ENCODE results near the gene RAE1.
A peak's percentile ranks its signal among the peaks of the same experiment; 100 is the strongest.

The RAE1 gene

GRCh38 chr20:57408131-57408530 is 57.1 kb downstream of the RAE1 start:
- Histone ChIP-seq H3K36me3 (ENCODE audit: control insufficient read depth, insufficient read depth, low read length) (peaks cover 7% of the 10 kb centered on the region), H3K9me3 (ENCODE audit: control insufficient read depth, low read length) (no peaks in the 10 kb centered on the region), H3K4me3 (ENCODE audit: insufficient read depth, low read depth, low read length) (no peak overlapping the region), H3K27me3 (ENCODE audit: control insufficient read depth, insufficient read depth, low read length, poor library complexity, severe bottlenecking) (no peaks in the 10 kb centered on the region), H3K4me1 (ENCODE audit: control insufficient read depth, insufficient read depth, low read length) (peaks cover 21% of the 10 kb centered on the region), H3K27ac (ENCODE audit: insufficient read depth, low read depth, low read length, poor library complexity, severe bottlenecking) (no peak overlapping the region)
- 84 to 91% methylated on average over 13 of the region's 13 CpGs for WGBS, 2 experiments

- no peaks in the 10 kb centered on the region for H3K27me3 ChIP-seq (ENCODE audit: control insufficient read depth, insufficient read depth, low read length, poor library complexity, severe bottlenecking)
- H3K4me3 ChIP-seq (ENCODE audit: insufficient read depth, low read depth, low read length): no peak overlapping the region
- peaks cover 21% of the 10 kb centered on the region for H3K4me1 ChIP-seq (ENCODE audit: control insufficient read depth, insufficient read depth, low read length)
- H3K27ac ChIP-seq (ENCODE audit: insufficient read depth, low read depth, low read length, poor library complexity, severe bottlenecking): no peak overlapping the region
- H3K9me3 ChIP-seq (ENCODE audit: control insufficient read depth, low read length): no peaks in the 10 kb centered on the region
- H3K36me3 ChIP-seq (ENCODE audit: control insufficient read depth, insufficient read depth, low read length): peaks cover 7% of the 10 kb centered on the region
- 95% methylated on average over 25 to 29 of the region's 29 CpGs for WGBS, 2 experiments
Observed at GRCh38 chr20:57408536-57409233, 57.6 kb downstream of the RAE1 start.

DNA sequence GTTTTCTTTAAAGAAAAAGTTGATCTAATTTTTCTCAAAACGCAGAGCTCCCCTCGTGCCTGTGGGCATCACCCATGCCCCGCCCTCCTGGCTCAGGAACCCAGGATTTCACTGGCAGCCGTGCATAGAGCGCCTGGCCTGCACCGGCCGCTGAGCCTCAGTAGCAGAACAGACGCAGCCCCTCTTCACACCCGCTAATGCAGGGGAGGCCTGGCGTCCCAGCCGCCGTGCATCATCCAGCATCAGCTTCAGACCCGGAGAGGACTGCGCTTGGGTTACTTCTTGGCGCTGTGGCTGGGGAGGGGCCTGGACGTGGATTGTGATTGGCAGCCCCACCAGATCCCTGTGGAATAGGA is 58.2 kb downstream of the RAE1 start:
- H3K36me3 ChIP-seq (ENCODE audit: control insufficient read depth, insufficient read depth, low read length): peaks cover 1% of the 10 kb centered on the region
- no peaks in the 10 kb centered on the region for H3K27me3 ChIP-seq (ENCODE audit: control insufficient read depth, insufficient read depth, low read length, poor library complexity, severe bottlenecking)
- 93 to 95% methylated on average over 16 of the region's 16 CpGs for WGBS, 2 experiments
- H3K9me3 ChIP-seq (ENCODE audit: control insufficient read depth, low read length): no peaks in the 10 kb centered on the region
- H3K4me3 ChIP-seq (ENCODE audit: insufficient read depth, low read depth, low read length): no peak overlapping the region
- no peak overlapping the region for H3K27ac ChIP-seq (ENCODE audit: insufficient read depth, low read depth, low read length, poor library complexity, severe bottlenecking)
- H3K4me1 ChIP-seq (ENCODE audit: control insufficient read depth, insufficient read depth, low read length): peaks cover 21% of the 10 kb centered on the region

DNA sequence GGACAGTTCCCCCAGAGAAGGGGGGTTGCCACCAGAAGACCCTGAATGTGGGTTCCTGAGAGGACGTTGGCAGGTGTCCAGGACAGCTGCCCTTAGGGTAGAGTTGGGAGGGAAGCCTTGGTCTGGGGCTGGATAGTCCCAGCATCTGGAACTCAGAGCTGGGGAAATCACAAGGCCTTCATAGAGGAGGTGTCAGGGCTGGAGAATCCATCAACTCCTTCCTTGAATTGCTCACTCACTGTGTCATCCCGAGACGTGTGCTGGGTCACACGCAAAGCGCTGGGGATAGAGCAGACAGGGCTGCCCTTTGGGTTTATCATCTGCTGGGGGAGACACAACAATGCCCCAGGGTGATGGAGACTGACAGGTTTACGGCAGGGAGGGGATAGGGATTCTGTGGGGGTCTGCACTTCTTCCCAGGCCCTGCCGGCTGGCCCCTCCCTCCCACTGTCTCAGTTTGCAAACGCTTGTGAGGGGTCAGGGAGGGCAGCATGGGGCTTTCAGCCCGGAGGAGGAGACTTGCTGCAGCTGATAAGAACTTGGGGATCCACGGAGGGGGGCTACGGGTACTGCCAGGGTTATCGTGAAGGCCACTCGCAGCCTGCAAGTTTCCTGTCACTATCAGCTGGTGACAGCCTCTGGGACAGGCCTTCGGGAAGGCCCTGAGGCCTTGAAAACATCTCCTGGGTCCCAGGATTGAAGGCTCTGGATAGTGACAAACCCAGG is 58.8 kb downstream of the RAE1 start:
- peak overlapping the region; percentile 8 for H3K27ac ChIP-seq (ENCODE audit: insufficient read depth, low read depth, low read length, poor library complexity, severe bottlenecking)
- H3K4me3 ChIP-seq (ENCODE audit: insufficient read depth, low read depth, low read length): no peak overlapping the region
- WGBS, 2 experiments: 57% methylated on average over 14 of the region's 14 CpGs
- H3K9me3 ChIP-seq (ENCODE audit: control insufficient read depth, low read length): no peaks in the 10 kb centered on the region
- H3K36me3 ChIP-seq (ENCODE audit: control insufficient read depth, insufficient read depth, low read length): no peaks in the 10 kb centered on the region
- H3K4me1 ChIP-seq (ENCODE audit: control insufficient read depth, insufficient read depth, low read length): peaks cover 21% of the 10 kb centered on the region
- H3K27me3 ChIP-seq (ENCODE audit: control insufficient read depth, insufficient read depth, low read length, poor library complexity, severe bottlenecking): no peaks in the 10 kb centered on the region

- Histone ChIP-seq H3K4me1 (ENCODE audit: control insufficient read depth, insufficient read depth, low read length) (peaks cover 21% of the 10 kb centered on the region), H3K27ac (ENCODE audit: insufficient read depth, low read depth, low read length, poor library complexity, severe bottlenecking) (no peak overlapping the region), H3K36me3 (ENCODE audit: control insufficient read depth, insufficient read depth, low read length) (no peaks in the 10 kb centered on the region), H3K4me3 (ENCODE audit: insufficient read depth, low read depth, low read length) (no peak overlapping the region), H3K9me3 (ENCODE audit: control insufficient read depth, low read length) (no peaks in the 10 kb centered on the region), H3K27me3 (ENCODE audit: control insufficient read depth, insufficient read depth, low read length, poor library complexity, severe bottlenecking) (no peaks in the 10 kb centered on the region)
- WGBS, 2 experiments: 87 to 88% methylated on average over 15 of the region's 15 CpGs
Observed at GRCh38 chr20:57410398-57410920, 59.4 kb downstream of the RAE1 start.

- Histone ChIP-seq H3K36me3 (ENCODE audit: control insufficient read depth, insufficient read depth, low read length) (no peaks in the 10 kb centered on the region), H3K27me3 (ENCODE audit: control insufficient read depth, insufficient read depth, low read length, poor library complexity, severe bottlenecking) (no peaks in the 10 kb centered on the region), H3K27ac (ENCODE audit: insufficient read depth, low read depth, low read length, poor library complexity, severe bottlenecking) (no peak overlapping the region), H3K9me3 (ENCODE audit: control insufficient read depth, low read length) (no peaks in the 10 kb centered on the region), H3K4me3 (ENCODE audit: insufficient read depth, low read depth, low read length) (no peak overlapping the region), H3K4me1 (ENCODE audit: control insufficient read depth, insufficient read depth, low read length) (peaks cover 21% of the 10 kb centered on the region)
- WGBS, 2 experiments: 91 to 97% methylated on average over 5 of the region's 5 CpGs
Observed at GRCh38 chr20:57410924-57411323, 59.9 kb downstream of the RAE1 start.

- 89 to 90% methylated on average over 31 of the region's 31 CpGs for WGBS, 2 experiments
- H3K27ac ChIP-seq (ENCODE audit: insufficient read depth, low read depth, low read length, poor library complexity, severe bottlenecking): no peak overlapping the region
Observed at GRCh38 chr20:57411406-57412283, 60.6 kb downstream of the RAE1 start.

DNA sequence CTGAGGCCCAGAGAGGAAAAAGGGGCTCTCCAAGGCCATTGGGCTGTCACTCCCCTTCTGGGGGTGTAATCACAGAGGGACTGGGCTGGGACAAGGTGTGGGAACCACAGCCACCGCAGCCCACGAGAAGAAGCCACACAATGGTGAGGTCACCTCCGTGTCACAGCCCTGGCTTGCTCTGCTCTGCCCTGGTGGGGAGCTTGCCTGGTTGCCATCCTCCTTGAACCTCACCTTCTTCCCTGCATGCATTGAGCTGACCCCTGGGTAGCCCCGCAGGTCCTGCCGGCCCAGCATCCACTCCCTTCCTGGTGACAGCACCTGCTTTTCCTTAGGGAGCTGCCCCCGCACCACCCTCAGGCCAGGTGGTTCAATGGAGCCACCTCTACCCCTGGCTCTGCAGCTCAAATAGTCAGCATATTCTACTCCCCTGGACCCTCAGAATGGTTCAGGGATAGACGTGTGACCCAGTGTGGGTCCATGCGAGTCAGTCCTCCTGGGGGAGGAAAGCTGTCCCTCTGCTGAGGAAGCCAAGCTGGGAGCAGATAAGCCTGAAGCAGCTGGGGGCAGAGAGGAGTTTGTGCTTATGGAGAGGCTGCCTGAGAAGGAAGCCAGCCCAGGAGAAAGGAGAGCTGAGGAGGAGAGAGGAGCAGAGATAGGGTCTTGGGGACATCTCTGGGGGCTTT is 61.4 kb downstream of the RAE1 start:
- no peak overlapping the region for H3K27ac ChIP-seq (ENCODE audit: insufficient read depth, low read depth, low read length, poor library complexity, severe bottlenecking)
- H3K4me3 ChIP-seq (ENCODE audit: insufficient read depth, low read depth, low read length): no peak overlapping the region
- H3K9me3 ChIP-seq (ENCODE audit: control insufficient read depth, low read length): no peaks in the 10 kb centered on the region
- no peaks in the 10 kb centered on the region for H3K27me3 ChIP-seq (ENCODE audit: control insufficient read depth, insufficient read depth, low read length, poor library complexity, severe bottlenecking)
- no peaks in the 10 kb centered on the region for H3K36me3 ChIP-seq (ENCODE audit: control insufficient read depth, insufficient read depth, low read length)
- WGBS, 2 experiments: 88 to 91% methylated on average over 8 of the region's 8 CpGs
- peaks cover 21% of the 10 kb centered on the region for H3K4me1 ChIP-seq (ENCODE audit: control insufficient read depth, insufficient read depth, low read length)

More at GRCh38 chr20:57411406-57412283, 60.6 kb downstream of the RAE1 start:
- Histone ChIP-seq H3K9me3 (ENCODE audit: control insufficient read depth, low read length) (no peaks in the 10 kb centered on the region), H3K4me3 (ENCODE audit: insufficient read depth, low read depth, low read length) (no peak overlapping the region), H3K4me1 (ENCODE audit: control insufficient read depth, insufficient read depth, low read length) (peaks cover 21% of the 10 kb centered on the region), H3K36me3 (ENCODE audit: control insufficient read depth, insufficient read depth, low read length) (no peaks in the 10 kb centered on the region), H3K27me3 (ENCODE audit: control insufficient read depth, insufficient read depth, low read length, poor library complexity, severe bottlenecking) (no peaks in the 10 kb centered on the region)

GRCh38 chr20:57413986-57414385 is 62.9 kb downstream of the RAE1 start:
- WGBS, 2 experiments: 95% methylated on average over 10 of the region's 10 CpGs

More at GRCh38 chr20:57413986-57414385, 62.9 kb downstream of the RAE1 start:
- H3K36me3 ChIP-seq (ENCODE audit: control insufficient read depth, insufficient read depth, low read length): no peaks in the 10 kb centered on the region
- no peak overlapping the region for H3K27ac ChIP-seq (ENCODE audit: insufficient read depth, low read depth, low read length, poor library complexity, severe bottlenecking)
- H3K9me3 ChIP-seq (ENCODE audit: control insufficient read depth, low read length): no peaks in the 10 kb centered on the region
- H3K4me1 ChIP-seq (ENCODE audit: control insufficient read depth, insufficient read depth, low read length): peaks cover 12% of the 10 kb centered on the region
- H3K4me3 ChIP-seq (ENCODE audit: insufficient read depth, low read depth, low read length): no peak overlapping the region
- no peaks in the 10 kb centered on the region for H3K27me3 ChIP-seq (ENCODE audit: control insufficient read depth, insufficient read depth, low read length, poor library complexity, severe bottlenecking)

All from ectodermal cell (in vitro differentiated cells).